GM10266 (cell line): ENCODE measurements around the gene LNPEP.

ENCODE experiments used
- DNase-seq: peaks from one replicate; pipeline ENCODE4 v3.0.0; 2012; ENCODE audit errors: extremely low spot score
- CTCF ChIP-seq: IDR thresholded peaks from 2 replicates; pipeline ENCODE4 v1.5.1; 2012; ENCODE audit warnings: mild to moderate bottlenecking, low read depth; ENCODE audit not compliant: control insufficient read depth, insufficient read depth; ENCODE audit errors: missing control alignments

Gene LNPEP

GRCh38 chr5:96968614-96969013 is 32.7 kb downstream of the LNPEP start:
- DNase-seq: no peak
- no peak for TF ChIP-seq CTCF

DNA sequence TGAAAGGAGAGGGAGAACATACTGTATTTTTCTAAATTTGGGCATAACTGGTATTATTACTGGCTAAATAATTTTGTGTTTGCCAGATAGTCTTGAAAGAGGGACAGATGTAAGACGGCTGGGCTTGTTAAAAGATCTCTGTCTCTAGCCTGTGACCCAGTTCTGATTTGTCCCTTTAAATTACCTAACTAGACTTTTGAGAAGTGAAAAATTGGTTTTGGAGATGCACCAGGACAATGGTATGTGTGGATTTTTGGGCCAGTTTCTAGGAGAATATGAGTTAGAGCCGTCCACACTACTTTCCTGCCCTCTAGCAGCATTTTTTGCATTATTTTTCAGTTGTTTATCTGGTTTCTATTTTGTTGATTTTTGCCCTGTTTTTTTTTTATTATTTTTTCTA is 33.5 kb downstream of the LNPEP start:
- no peak for DNase-seq
- TF ChIP-seq CTCF: no peak

GRCh38 chr5:96972599-96973334 is 36.9 kb downstream of the LNPEP start:
- TF ChIP-seq CTCF: no peak
- DNase-seq: no peak

GRCh38 chr5:96973532-96974401 is 37.9 kb downstream of the LNPEP start:
- no peak for TF ChIP-seq CTCF
- no peak for DNase-seq

GRCh38 chr5:96975656-96976055 is 39.8 kb downstream of the LNPEP start:
- DNase-seq: no peak
- TF ChIP-seq CTCF: no peak

GRCh38 chr5:96977228-96977627 is 41.3 kb downstream of the LNPEP start:
- TF ChIP-seq CTCF: no peak

DNA sequence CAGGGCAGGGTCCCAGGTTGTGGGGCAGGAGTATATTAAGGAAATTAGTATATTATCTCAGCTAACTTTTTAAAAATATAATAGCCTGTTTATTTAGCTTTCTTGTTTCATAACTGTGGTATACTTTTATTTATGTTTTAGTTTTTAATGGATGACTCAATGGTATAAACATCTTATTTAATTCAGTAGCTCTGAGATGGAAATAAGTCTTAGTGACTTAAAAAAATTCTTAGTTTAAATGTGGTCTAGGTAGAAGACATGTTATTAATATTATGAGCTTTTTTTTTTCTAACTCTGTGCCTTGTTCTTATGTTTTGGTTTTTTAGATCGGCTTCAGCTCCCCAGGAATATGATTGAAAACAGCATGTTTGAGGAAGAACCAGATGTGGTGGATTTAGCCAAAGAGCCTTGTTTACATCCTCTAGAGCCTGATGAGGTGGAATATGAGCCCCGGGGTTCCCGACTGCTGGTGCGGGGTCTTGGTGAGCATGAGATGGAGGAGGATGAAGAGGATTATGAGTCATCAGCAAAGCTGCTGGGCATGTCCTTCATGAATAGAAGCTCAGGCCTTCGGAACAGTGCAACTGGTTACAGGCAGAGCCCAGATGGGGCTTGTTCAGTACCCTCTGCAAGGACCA is 43.1 kb downstream of the LNPEP start:
- DNase-seq: no peak

More at GRCh38 chr5:96977228-96977627, 41.3 kb downstream of the LNPEP start:
- DNase-seq: no peak

More for the DNA sequence above, 43.1 kb downstream of the LNPEP start:
- no peak for TF ChIP-seq CTCF
